H9 (cell line): ENCODE data around the gene STBD1. TPM values are rescaled to one million over a fixed set of nuclear protein-coding genes. Genes with fewer than 3 reads are reported as not detected.

ENCODE experiments used
- DNase-seq: peaks from one replicate; pipeline ENCODE4 v3.0.0-alpha.2; 2017
- H2AFZ ChIP-seq: one replicate; pipeline ENCODE4 v1.6.1; 2013; ENCODE audit warnings: mild to moderate bottlenecking, low read length, control low read depth, moderate library complexity
- H2AK5ac ChIP-seq: 2 replicates; pipeline ENCODE4 v1.6.1; 2013; ENCODE audit warnings: low read length, control low read depth, mixed read lengths; ENCODE audit not compliant: insufficient read length
- H2BK120ac ChIP-seq: one replicate; pipeline ENCODE4 v1.6.1; 2013; ENCODE audit warnings: low read depth, mild to moderate bottlenecking, low read length, control low read depth, inconsistent platforms; ENCODE audit not compliant: poor library complexity, severe bottlenecking
- H2BK12ac ChIP-seq: 2 replicates; pipeline ENCODE4 v1.6.1; 2013; ENCODE audit warnings: low read length, control low read depth, mixed read lengths, low read depth; ENCODE audit not compliant: insufficient read length
- H2BK15ac ChIP-seq: 2 replicates; pipeline ENCODE4 v1.6.1; 2013; ENCODE audit warnings: low read depth, low read length, control low read depth
- H2BK20ac ChIP-seq: one replicate; pipeline ENCODE4 v1.6.1; 2013; ENCODE audit warnings: low read depth, mild to moderate bottlenecking, low read length, control low read depth, inconsistent platforms; ENCODE audit not compliant: poor library complexity, severe bottlenecking
- H2BK5ac ChIP-seq: 2 replicates; pipeline ENCODE4 v1.6.1; 2013; ENCODE audit warnings: low read length, control low read depth, mixed read lengths; ENCODE audit not compliant: insufficient read length
- H3K14ac ChIP-seq: 2 replicates; pipeline ENCODE4 v1.6.1; 2013; ENCODE audit warnings: low read length, control low read depth; ENCODE audit not compliant: insufficient read depth
- H3K18ac ChIP-seq: 2 replicates; pipeline ENCODE4 v1.6.1; 2013; ENCODE audit warnings: low read depth, mild to moderate bottlenecking, mixed read lengths, low read length, control low read depth; ENCODE audit not compliant: insufficient read length
- H3K23ac ChIP-seq: 2 replicates; pipeline ENCODE4 v1.6.1; 2013; ENCODE audit warnings: low read length, control low read depth, mixed read lengths, low read depth; ENCODE audit not compliant: insufficient read length
- H3K23me2 ChIP-seq: 2 replicates; pipeline ENCODE4 v1.6.1; 2013; ENCODE audit warnings: low read depth, mild to moderate bottlenecking, mixed read lengths, low read length, control low read depth; ENCODE audit not compliant: insufficient read length, poor library complexity, severe bottlenecking
- H3K27ac ChIP-seq: 2 replicates; pipeline ENCODE4 v1.5.1; 2013; ENCODE audit warnings: low read length, control low read depth, mixed read lengths, low read depth; ENCODE audit not compliant: insufficient read length
- H3K27me3 ChIP-seq: 2 replicates; pipeline ENCODE4 v1.6.1; 2013; ENCODE audit warnings: low read length, control low read depth, inconsistent platforms; ENCODE audit not compliant: insufficient read depth
- H3K4ac ChIP-seq: 2 replicates; pipeline ENCODE4 v1.6.1; 2013; ENCODE audit warnings: low read depth, mild to moderate bottlenecking, control low read depth, inconsistent platforms, low read length, moderate library complexity
- H3K4me1 ChIP-seq: 2 replicates; pipeline ENCODE4 v1.6.1; 2013; ENCODE audit warnings: low read length, control low read depth, inconsistent platforms; ENCODE audit not compliant: insufficient read depth
- H3K4me2 ChIP-seq: 2 replicates; pipeline ENCODE4 v1.6.1; 2013; ENCODE audit warnings: low read length, control low read depth, mixed read lengths; ENCODE audit not compliant: insufficient read length, insufficient read depth
- H3K56ac ChIP-seq: 2 replicates; pipeline ENCODE4 v1.6.1; 2013; ENCODE audit warnings: low read depth, mild to moderate bottlenecking, mixed read lengths, low read length, control low read depth; ENCODE audit not compliant: insufficient read length
- H3K79me1 ChIP-seq: 2 replicates; pipeline ENCODE4 v1.6.1; 2013; ENCODE audit warnings: low read depth, mild to moderate bottlenecking, moderate library complexity, low read length, control low read depth, inconsistent platforms; ENCODE audit not compliant: insufficient read depth, poor library complexity, severe bottlenecking
- H3K79me2 ChIP-seq: 2 replicates; pipeline ENCODE4 v1.6.1; 2013; ENCODE audit warnings: low read length, control low read depth, inconsistent platforms; ENCODE audit not compliant: insufficient read depth
- H3K9ac ChIP-seq: 2 replicates; pipeline ENCODE4 v1.6.1; 2013; ENCODE audit warnings: low read length, control low read depth, mixed read lengths; ENCODE audit not compliant: insufficient read length; ENCODE audit errors: extremely low read depth
- H3K9me3 ChIP-seq: one replicate; pipeline ENCODE4 v1.6.1; 2013; ENCODE audit warnings: low read depth, low read length, inconsistent platforms; ENCODE audit not compliant: control insufficient read depth
- H3T11ph ChIP-seq: one replicate; pipeline ENCODE4 v1.6.1; 2013; ENCODE audit warnings: mild to moderate bottlenecking, low read length, control low read depth, inconsistent platforms
- H4K20me1 ChIP-seq: one replicate; pipeline ENCODE4 v1.6.1; 2013; ENCODE audit not compliant: control insufficient read depth, insufficient read length, insufficient read depth
- H4K5ac ChIP-seq: 2 replicates; pipeline ENCODE4 v1.6.1; 2013; ENCODE audit warnings: low read depth, mild to moderate bottlenecking, mixed read lengths, low read length, control low read depth; ENCODE audit not compliant: insufficient read length
- H4K8ac ChIP-seq: replicated peaks from 2 replicates; pipeline ENCODE4 v1.6.1; 2013; ENCODE audit warnings: low read length, control low read depth, mixed read lengths, low read depth; ENCODE audit not compliant: insufficient read length
- H4K91ac ChIP-seq: 2 replicates; pipeline ENCODE4 v1.6.1; 2013; ENCODE audit warnings: low read depth, mild to moderate bottlenecking, moderate library complexity, mixed read lengths, low read length, control low read depth; ENCODE audit not compliant: insufficient read length
- H3K27ac Mint-ChIP-seq, 3 experiments: 2 replicates in 2 of 3; 3 replicates in 1 of 3; pipeline ENCODE4 v1.8.0; 2020 to 2021; ENCODE audit warnings: mixed read lengths in 3 of 3, mild to moderate bottlenecking in 1 of 3, moderate library complexity in 1 of 3
- H3K27me3 Mint-ChIP-seq: 2 replicates; pipeline ENCODE4 v1.8.0; 2021; ENCODE audit warnings: low read depth, mild to moderate bottlenecking, moderate library complexity, mixed read lengths
- H3K36me3 Mint-ChIP-seq, 3 experiments: 2 replicates in 2 of 3; 3 replicates in 1 of 3; pipeline ENCODE4 v1.8.0; 2020 to 2021; ENCODE audit warnings: low read depth in 3 of 3, mixed read lengths in 3 of 3; ENCODE audit not compliant: insufficient read depth in 1 of 3
- H3K4me1 Mint-ChIP-seq, 2 experiments: 2 replicates each; pipeline ENCODE4 v1.8.0; 2020; ENCODE audit warnings: mixed read lengths in 2 of 2
- H3K4me3 Mint-ChIP-seq, 2 experiments: 2 replicates in 1 of 2; 3 replicates in 1 of 2; pipeline ENCODE4 v1.8.0; 2020 to 2021; ENCODE audit warnings: mild to moderate bottlenecking in 2 of 2, mixed read lengths in 2 of 2, moderate library complexity in 1 of 2
- H3K9me3 Mint-ChIP-seq, 2 experiments: 2 replicates in 1 of 2; 3 replicates in 1 of 2; pipeline ENCODE4 v1.8.0; 2020; ENCODE audit warnings: mild to moderate bottlenecking in 2 of 2, mixed read lengths in 2 of 2, moderate library complexity in 1 of 2
- CTCF ChIP-seq: fragments of 200-600 bp; sonication (generic); conservative IDR thresholded peaks from 3 replicates; pipeline ENCODE4 v1.8.0; 2021; ENCODE audit warnings: antibody characterized with exemption, mild to moderate bottlenecking
- total RNA-seq: library from RNA; stranded (reverse); gene quantifications from 2 replicates; pipeline ENCODE4 v1.2.1, GENCODE V29; 2021

STBD1 gene
- total RNA-seq, 1 experiment from 2014 or later = 1.1 TPM

GRCh38 chr4:76272073-76272472 is 34.5 kb upstream of the STBD1 start:
- Histone ChIP-seq H3K79me1 (no peaks in the 10 kb centered on the region), H2AFZ (no peak overlapping the region), H2BK15ac (no peak overlapping the region), H3K79me2 (no peaks in the 10 kb centered on the region), H2BK20ac (no peak overlapping the region), H4K5ac (no peak overlapping the region), H3K4me2 (no peak overlapping the region), H2BK5ac (no peak overlapping the region), H3K9ac (no peak overlapping the region), H3K23ac (no peak overlapping the region), H2AK5ac (no peak overlapping the region), H4K8ac (no peak overlapping the region), H3T11ph (no peak overlapping the region), H3K9me3 (no peaks in the 10 kb centered on the region), H3K4ac (no peak overlapping the region), H3K27ac (no peak overlapping the region), H3K4me1 (no peaks in the 10 kb centered on the region), H2BK12ac (no peak overlapping the region), H3K18ac (no peak overlapping the region), H4K20me1 (no peaks in the 10 kb centered on the region), H3K27me3 (no peaks in the 10 kb centered on the region), H3K14ac (no peak overlapping the region), H4K91ac (no peak overlapping the region), H3K23me2 (no peaks in the 10 kb centered on the region), H3K56ac (no peak overlapping the region), H2BK120ac (no peak overlapping the region)
- no peaks in the 10 kb centered on the region for H3K4me1 Mint-ChIP-seq
- no peaks in the 10 kb centered on the region for H3K36me3 Mint-ChIP-seq
- H3K27me3 Mint-ChIP-seq = no peaks in the 10 kb centered on the region
- no peak overlapping the region for H3K4me3 Mint-ChIP-seq
- TF ChIP-seq CTCF = no peak
- no peak overlapping the region for H3K27ac Mint-ChIP-seq
- no peaks in the 10 kb centered on the region; a peak in 1 of 5 replicates for H3K9me3 Mint-ChIP-seq
- no peak for DNase-seq
